Psoas muscle (tissue), 8 donors: ENCODE measurements around the gene KIAA1614. TPM values are rescaled to one million over a fixed set of nuclear protein-coding genes. Genes with fewer than 3 reads are reported as not detected.

Experiments used
- ATAC-seq, 4 donors: fragments of 200-7000 bp; cut with Tn5 transposase; one replicate each; pipeline ENCODE4 v1.9.1; 2020; ENCODE audit warnings: moderate library complexity in 3 of 4, mild to moderate bottlenecking in 2 of 4
- DNase-seq, 2 donors: peaks; one replicate each; pipeline ENCODE4 v3.0.0-alpha.2; 2020
- H3K27ac ChIP-seq: fragments of 200-600 bp; one replicate; pipeline ENCODE4 v1.8.0; 2022
- H3K27me3 ChIP-seq, 3 donors: fragments of 200-600 bp in 1 of 3; one replicate each; pipeline versions ENCODE4 v1.6.1 to v1.8.0; 2013 to 2022; ENCODE audit warnings: low read length in 2 of 3, mild to moderate bottlenecking in 2 of 3, moderate library complexity in 1 of 3; ENCODE audit not compliant: insufficient read depth in 3 of 3
- H3K36me3 ChIP-seq, 2 donors: fragments of 200-600 bp in 1 of 2; one replicate each; pipeline versions ENCODE4 v1.6.1 to v1.8.0; 2013 to 2022; ENCODE audit warnings: low read depth in 1 of 2, mild to moderate bottlenecking in 1 of 2, moderate library complexity in 1 of 2; ENCODE audit not compliant: insufficient read depth in 1 of 2
- H3K4me1 ChIP-seq: fragments of 200-600 bp; one replicate; pipeline ENCODE4 v1.8.0; 2022
- H3K4me3 ChIP-seq: fragments of 200-600 bp; one replicate; pipeline ENCODE4 v1.8.0; 2022; ENCODE audit warnings: mild to moderate bottlenecking
- H3K9me3 ChIP-seq: fragments of 200-600 bp; one replicate; pipeline ENCODE4 v1.8.0; 2022
- CTCF ChIP-seq: fragments of 200-600 bp; IDR thresholded peaks from one replicate; pipeline ENCODE4 v1.8.0; 2022; ENCODE audit warnings: antibody characterized with exemption
- WGBS, 3 donors: extraction: QIAGEN DNeasy Blood & Tissue Kit; methylation state at CpG; one replicate each; pipeline versions ENCODE4 v1.1.6 to v1.1.7; 2013; 5-methylcytosine and 5-hydroxymethylcytosine counted together
- intact Hi-C, 2 donors: fragments of 100-400 bp; cut with DNase I; formaldehyde crosslinking; loops; one replicate each; pipeline versions ENCODE4 v1.11.0 to v1.14.2; 2022
- polyA plus RNA-seq, 3 donors: library from polyadenylated mRNA; stranded (reverse); fragments of 200-250 nt; gene quantifications; one replicate each; pipeline ENCODE4 v1.2.3, GENCODE V29; 2013
- total RNA-seq, 4 donors: library from RNA; stranded (reverse); fragmentation: NEBNext Ultra II Directional in 2 of 4; extraction: Animal tissue kit (Norgen Biotek cat#: 25700) in 2 of 4; gene quantifications; one replicate each; pipeline versions ENCODE4 v1.2.1 to v1.2.4, GENCODE V29; 2021 to 2023
- donor health status: healthy with polysubstance abuse.
- donor health status: DM: no; HTN: no; CAD: no; lungs with moderate emphysema.
- donor health status: Bipolar disorder and iron deficiency.
- donor health status: healthy.
- donor health status: DM: yes; HTN: yes; CAD: no.
- donor health status: DM: no; HTN: no; CAD: no.
- donor health status: DM: no; HTN: no; CAD: no.
- donor health status: DM: yes; HTN: yes; CAD: no.

KIAA1614 gene
- total and polyA plus RNA-seq, 7 donors = 0.45 to 1.6 (median 0.88) TPM

GRCh38 chr1:180901076-180901990 lies 11.4 kb upstream of the KIAA1614 start:
- no peaks in the 10 kb centered on the region for H3K9me3 ChIP-seq
- no peaks in the 10 kb centered on the region for H3K4me1 ChIP-seq
- WGBS, 3 donors = 90 to 91% (median 90%) methylated on average over 13 of the region's 13 CpGs
- intact Hi-C loops = no loop called here
- H3K27me3 ChIP-seq = no peaks in the 10 kb centered on the region
- DNase-seq (no peak), ATAC-seq (no peak)
- H3K27ac ChIP-seq = no peak overlapping the region
- no peaks in the 10 kb centered on the region for H3K36me3 ChIP-seq
- no peak for TF ChIP-seq CTCF
- H3K4me3 ChIP-seq = no peak overlapping the region

GRCh38 chr1:180902541-180902940 lies 10.2 kb upstream of the KIAA1614 start:
- no peaks in the 10 kb centered on the region for H3K36me3 ChIP-seq
- H3K4me3 ChIP-seq = no peak overlapping the region
- WGBS, 3 donors = 31 to 54% (median 31%) methylated on average over 3 of the region's 3 CpGs
- DNase-seq (no peak), ATAC-seq (no peak)
- H3K27ac ChIP-seq = no peak overlapping the region
- H3K9me3 ChIP-seq = no peaks in the 10 kb centered on the region
- no peaks in the 10 kb centered on the region for H3K4me1 ChIP-seq
- TF ChIP-seq CTCF = no peak
- intact Hi-C loops = no loop called here
- H3K27me3 ChIP-seq = no peaks in the 10 kb centered on the region

GRCh38 chr1:180905927-180906326 lies 6.8 kb upstream of the KIAA1614 start:
- Histone ChIP-seq H3K27ac (no peak overlapping the region), H3K9me3 (no peaks in the 10 kb centered on the region), H3K4me1 (no peaks in the 10 kb centered on the region), H3K36me3 (no peaks in the 10 kb centered on the region), H3K4me3 (no peak overlapping the region), H3K27me3 (peaks cover 0 to 3% (median 0%) of the 10 kb centered on the region in 3 donors)
- no peak for DNase-seq
- intact Hi-C loops = no loop called here
- TF ChIP-seq CTCF = no peak
- WGBS, 3 donors = 88 to 94% (median 93%) methylated on average over 8 of the region's 8 CpGs
- no peak for ATAC-seq

- Histone ChIP-seq H3K4me3 (no peak overlapping the region), H3K36me3 (no peaks in the 10 kb centered on the region), H3K27ac (no peak overlapping the region), H3K4me1 (no peaks in the 10 kb centered on the region), H3K27me3 (peaks cover 0 to 5% (median 3%) of the 10 kb centered on the region in 3 donors), H3K9me3 (no peaks in the 10 kb centered on the region)
- DNase-seq (no peak), ATAC-seq (no peak)
- intact Hi-C loops = no loop called here
- 63 to 90% (median 78%) methylated on average over 9 of the region's 9 CpGs for WGBS, 3 donors
- TF ChIP-seq CTCF = no peak
These were observed 6.2 kb upstream of the KIAA1614 start for GRCh38 chr1:180906511-180906910.
